ENCODE measurements around the gene RBFOX1.

Gene RBFOX1

GRCh38 chr16:7437135-7437804, 104.6 kb downstream of the RBFOX1 start:
- Histone ChIP-seq H3K79me2 (ENCODE audit: insufficient read depth, low read length) (no peaks in the 10 kb centered on the region), H3K4me3 (ENCODE audit: low read length, poor library complexity, severe bottlenecking) (no peak overlapping the region), H3K9me3 (ENCODE audit: insufficient read depth, low read depth, low read length) (no peaks in the 10 kb centered on the region), H3F3A (ENCODE audit: low read depth) (no peaks in the 10 kb centered on the region), H2AFZ (ENCODE audit: low read length) (no peak overlapping the region), H3K9ac (ENCODE audit: low read depth, low read length, poor library complexity, severe bottlenecking) (no peak overlapping the region), H3K27me3 (ENCODE audit: insufficient read depth, low read length, poor library complexity, severe bottlenecking) (no peaks in the 10 kb centered on the region), H3K36me3 (ENCODE audit: insufficient read depth, low read length) (no peaks in the 10 kb centered on the region), H3K9me2 (replicated peaks; ENCODE audit: low read depth, low read length) (no peaks in the 10 kb centered on the region), H3K4me1 (ENCODE audit: insufficient read depth, low read length, poor library complexity, severe bottlenecking) (no peaks in the 10 kb centered on the region), H4K20me1 (ENCODE audit: insufficient read depth, low read length, poor library complexity, severe bottlenecking) (no peaks in the 10 kb centered on the region), H3K4me2 (ENCODE audit: low read depth, low read length, poor library complexity, severe bottlenecking) (no peak overlapping the region)
- TF ChIP-seq CTCF (conservative IDR thresholded peaks at IDR 0.05; ENCODE audit: low read length) (no peak), EZH2phosphoT487 (IDR thresholded peaks at IDR 0.05; ENCODE audit: borderline replicate concordance) (no peak)

- Histone ChIP-seq H3K9me3 (ENCODE audit: insufficient read depth, low read depth, low read length) (no peaks in the 10 kb centered on the region), H2AFZ (ENCODE audit: low read length) (no peak overlapping the region), H3K27me3 (ENCODE audit: insufficient read depth, low read length, poor library complexity, severe bottlenecking) (no peaks in the 10 kb centered on the region), H3K9me2 (replicated peaks; ENCODE audit: low read depth, low read length) (no peaks in the 10 kb centered on the region), H4K20me1 (ENCODE audit: insufficient read depth, low read length, poor library complexity, severe bottlenecking) (no peaks in the 10 kb centered on the region), H3F3A (ENCODE audit: low read depth) (no peaks in the 10 kb centered on the region), H3K4me2 (ENCODE audit: low read depth, low read length, poor library complexity, severe bottlenecking) (no peak overlapping the region), H3K4me1 (ENCODE audit: insufficient read depth, low read length, poor library complexity, severe bottlenecking) (no peaks in the 10 kb centered on the region), H3K4me3 (ENCODE audit: low read length, poor library complexity, severe bottlenecking) (no peak overlapping the region), H3K36me3 (ENCODE audit: insufficient read depth, low read length) (no peaks in the 10 kb centered on the region), H3K9ac (ENCODE audit: low read depth, low read length, poor library complexity, severe bottlenecking) (no peak overlapping the region), H3K79me2 (ENCODE audit: insufficient read depth, low read length) (no peaks in the 10 kb centered on the region)
- TF ChIP-seq EZH2phosphoT487 (IDR thresholded peaks at IDR 0.05; ENCODE audit: borderline replicate concordance), result no peak
These were observed 105.2 kb downstream of the RBFOX1 start for GRCh38 chr16:7437843-7438242.

- Histone ChIP-seq H3K9me3 (ENCODE audit: insufficient read depth, low read depth, low read length) (no peaks in the 10 kb centered on the region), H3K4me3 (ENCODE audit: low read length, poor library complexity, severe bottlenecking) (no peak overlapping the region), H3F3A (ENCODE audit: low read depth) (no peaks in the 10 kb centered on the region), H4K20me1 (ENCODE audit: insufficient read depth, low read length, poor library complexity, severe bottlenecking) (no peaks in the 10 kb centered on the region), H2AFZ (ENCODE audit: low read length) (no peak overlapping the region), H3K9me2 (replicated peaks; ENCODE audit: low read depth, low read length) (no peaks in the 10 kb centered on the region), H3K27me3 (ENCODE audit: insufficient read depth, low read length, poor library complexity, severe bottlenecking) (no peaks in the 10 kb centered on the region), H3K4me1 (ENCODE audit: insufficient read depth, low read length, poor library complexity, severe bottlenecking) (no peaks in the 10 kb centered on the region), H3K4me2 (ENCODE audit: low read depth, low read length, poor library complexity, severe bottlenecking) (no peak overlapping the region), H3K79me2 (ENCODE audit: insufficient read depth, low read length) (no peaks in the 10 kb centered on the region), H3K36me3 (ENCODE audit: insufficient read depth, low read length) (no peaks in the 10 kb centered on the region), H3K9ac (ENCODE audit: low read depth, low read length, poor library complexity, severe bottlenecking) (no peak overlapping the region)
- no peak for TF ChIP-seq EZH2phosphoT487 (IDR thresholded peaks at IDR 0.05; ENCODE audit: borderline replicate concordance)
- TF ChIP-seq CTCF (conservative IDR thresholded peaks at IDR 0.05; ENCODE audit: low read length), result no peak
These were observed 106.0 kb downstream of the RBFOX1 start for GRCh38 chr16:7438601-7439000.

- H3K4me2 ChIP-seq (ENCODE audit: low read depth, low read length, poor library complexity, severe bottlenecking), result no peak overlapping the region
These were observed 106.9 kb downstream of the RBFOX1 start for GRCh38 chr16:7439518-7439917.

More at GRCh38 chr16:7439518-7439917, 106.9 kb downstream of the RBFOX1 start:
- Histone ChIP-seq H3K27me3 (ENCODE audit: insufficient read depth, low read length, poor library complexity, severe bottlenecking) (no peaks in the 10 kb centered on the region), H3K36me3 (ENCODE audit: insufficient read depth, low read length) (no peaks in the 10 kb centered on the region), H3K9me2 (replicated peaks; ENCODE audit: low read depth, low read length) (no peaks in the 10 kb centered on the region), H3K79me2 (ENCODE audit: insufficient read depth, low read length) (no peaks in the 10 kb centered on the region), H3K9me3 (ENCODE audit: insufficient read depth, low read depth, low read length) (no peaks in the 10 kb centered on the region), H2AFZ (ENCODE audit: low read length) (no peak overlapping the region), H4K20me1 (ENCODE audit: insufficient read depth, low read length, poor library complexity, severe bottlenecking) (no peaks in the 10 kb centered on the region), H3K4me3 (ENCODE audit: low read length, poor library complexity, severe bottlenecking) (no peak overlapping the region), H3K4me1 (ENCODE audit: insufficient read depth, low read length, poor library complexity, severe bottlenecking) (no peaks in the 10 kb centered on the region), H3F3A (ENCODE audit: low read depth) (no peaks in the 10 kb centered on the region), H3K9ac (ENCODE audit: low read depth, low read length, poor library complexity, severe bottlenecking) (no peak overlapping the region)
- TF ChIP-seq CTCF (conservative IDR thresholded peaks at IDR 0.05; ENCODE audit: low read length) (no peak), EZH2phosphoT487 (IDR thresholded peaks at IDR 0.05; ENCODE audit: borderline replicate concordance) (no peak)
